HG03457 (cell line): ENCODE measurements around the gene RSU1.
"Not testable (repeated sequence)": the region's sequence is repeated elsewhere in the genome, so short reads cannot be mapped to it uniquely, and the experiment has no call there.

Experiments
- ATAC-seq: cut with Tn5 transposase; IDR thresholded peaks from one replicate; pipeline ENCODE4 v1.9.1; 2021; ENCODE audit warnings: moderate number of reproducible peaks; ENCODE audit not compliant: unreplicated experiment

Gene RSU1

GRCh38 chr10:16788125-16788524 lies 29.1 kb downstream of the RSU1 start:
- no peak for ATAC-seq

DNA sequence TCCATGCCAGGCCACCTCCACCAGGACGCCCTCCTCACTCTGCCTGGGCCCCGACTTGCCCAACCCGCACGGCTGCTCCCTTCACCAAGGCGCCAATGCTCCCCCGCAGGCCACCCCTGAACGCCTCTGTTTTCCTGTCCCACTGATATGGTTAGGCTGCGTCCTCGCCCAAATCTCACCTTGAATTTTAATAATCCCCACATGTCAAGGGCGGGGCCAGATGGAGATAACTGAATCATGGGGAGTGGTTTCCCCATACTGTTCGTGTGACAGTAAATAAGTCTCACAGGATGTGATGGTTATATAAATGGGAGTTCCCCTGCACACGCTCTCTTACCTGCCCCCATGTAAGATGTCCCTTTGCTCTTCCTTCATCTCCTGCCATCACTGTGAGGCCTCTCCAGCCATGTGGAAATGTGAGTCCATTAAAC lies 29.8 kb downstream of the RSU1 start:
- ATAC-seq: peak; percentile 74

DNA sequence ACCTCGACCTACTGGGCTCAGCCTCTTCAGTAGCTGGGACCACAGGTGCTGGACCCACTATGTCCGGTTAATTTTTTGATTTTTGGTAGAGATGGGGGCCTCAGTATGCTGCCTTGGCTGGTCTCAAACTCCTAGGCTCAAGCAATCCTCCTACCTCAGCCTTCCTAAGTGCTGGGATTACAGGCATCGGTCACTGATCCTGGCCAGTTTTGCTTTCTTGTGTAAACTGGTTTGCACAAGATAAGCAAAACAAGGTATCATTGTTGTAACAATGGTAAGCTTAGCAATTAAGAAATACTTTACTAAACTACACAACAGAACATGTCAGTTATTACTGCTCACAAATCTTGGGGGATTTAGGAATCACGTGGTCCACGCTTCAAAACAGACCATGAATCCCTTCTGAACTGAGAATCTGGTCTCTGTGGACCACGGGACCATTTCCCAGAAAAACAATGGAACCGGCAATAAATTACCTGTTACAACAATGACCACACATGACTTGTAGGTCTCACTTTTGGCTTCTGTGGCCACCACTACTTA lies 36.8 kb downstream of the RSU1 start:
- ATAC-seq: no peak

GRCh38 chr10:16779384-16779915 lies 37.8 kb downstream of the RSU1 start:
- no peak for ATAC-seq

DNA sequence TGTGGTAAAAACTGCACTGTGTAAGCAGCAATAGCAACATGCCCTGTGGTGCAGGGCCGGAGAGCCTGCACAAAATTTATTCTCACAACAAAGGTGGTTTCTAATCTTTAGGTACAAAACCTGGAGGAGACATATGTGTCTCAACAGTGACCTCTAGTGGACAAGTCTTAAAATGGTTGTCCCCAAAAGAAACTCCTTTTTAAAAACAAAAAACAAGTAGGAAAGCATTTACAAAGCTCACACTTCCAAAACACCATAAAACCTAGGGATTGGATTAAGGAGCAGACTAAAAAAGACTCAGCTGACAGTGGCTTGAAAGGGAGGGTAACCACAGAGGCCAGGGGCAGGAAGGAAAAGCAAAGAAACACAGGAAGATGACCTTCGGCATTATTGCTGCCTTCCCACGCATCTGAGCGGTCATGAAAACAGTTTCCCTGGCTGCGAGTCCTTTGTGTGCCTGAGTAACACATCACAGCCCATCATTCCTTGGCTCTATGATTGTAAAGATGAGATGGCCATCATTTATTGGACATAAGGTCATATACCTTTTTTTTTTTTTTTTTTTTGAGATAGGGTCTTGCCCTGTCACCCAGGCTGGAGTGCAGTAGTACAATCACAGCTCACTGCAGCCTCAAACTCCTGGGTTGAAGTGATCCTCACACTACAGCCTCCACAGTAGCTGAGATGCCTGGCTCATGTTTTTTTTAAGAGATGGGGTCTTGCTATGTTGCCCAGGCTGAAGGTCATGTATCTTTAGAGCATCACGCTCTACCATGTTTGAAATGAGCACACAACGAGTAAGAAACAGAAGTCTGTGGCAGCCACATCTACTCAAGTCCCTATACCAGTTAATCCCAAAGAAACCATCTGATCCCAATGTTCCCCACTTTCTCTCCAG lies 39.5 kb downstream of the RSU1 start:
- no peak for ATAC-seq

GRCh38 chr10:16776896-16777295 lies 40.3 kb downstream of the RSU1 start:
- ATAC-seq: no peak

- ATAC-seq: no peak
Measured at GRCh38 chr10:16773334-16773733, 43.9 kb downstream of the RSU1 start.

- no peak for ATAC-seq
Measured at GRCh38 chr10:16770670-16771069, 46.6 kb downstream of the RSU1 start.

- no peak for ATAC-seq
Measured at GRCh38 chr10:16770141-16770540, 47.1 kb downstream of the RSU1 start.

DNA sequence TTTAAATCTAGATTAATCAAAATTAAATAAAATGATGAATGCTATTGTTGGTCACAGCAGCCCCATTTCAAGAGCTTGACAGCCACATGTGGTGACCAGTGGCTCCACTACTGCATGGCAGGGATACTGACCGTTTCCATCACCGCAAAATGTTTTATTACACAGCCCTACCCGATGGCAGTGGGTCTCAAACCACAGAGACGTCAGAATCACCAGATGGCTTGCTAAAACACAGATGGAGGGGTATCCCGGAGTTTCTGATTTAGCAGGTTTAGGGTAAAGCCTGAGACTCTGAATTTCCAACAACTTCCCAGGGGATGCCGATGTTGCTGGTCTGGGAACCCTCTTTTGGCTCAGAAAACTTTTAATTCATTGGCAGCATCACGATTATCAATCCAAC lies 47.9 kb downstream of the RSU1 start:
- no peak for ATAC-seq

GRCh38 chr10:16768702-16769101 lies 48.5 kb downstream of the RSU1 start:
- ATAC-seq: no peak

- ATAC-seq: peak; percentile 55
Measured at GRCh38 chr10:16765509-16766375, 51.5 kb downstream of the RSU1 start.

GRCh38 chr10:16761300-16761699 lies 55.9 kb downstream of the RSU1 start:
- ATAC-seq: no peak

- no peak for ATAC-seq
Measured at GRCh38 chr10:16756561-16757221, 60.5 kb downstream of the RSU1 start.

GRCh38 chr10:16754765-16755164 lies 62.5 kb downstream of the RSU1 start:
- no peak for ATAC-seq

DNA sequence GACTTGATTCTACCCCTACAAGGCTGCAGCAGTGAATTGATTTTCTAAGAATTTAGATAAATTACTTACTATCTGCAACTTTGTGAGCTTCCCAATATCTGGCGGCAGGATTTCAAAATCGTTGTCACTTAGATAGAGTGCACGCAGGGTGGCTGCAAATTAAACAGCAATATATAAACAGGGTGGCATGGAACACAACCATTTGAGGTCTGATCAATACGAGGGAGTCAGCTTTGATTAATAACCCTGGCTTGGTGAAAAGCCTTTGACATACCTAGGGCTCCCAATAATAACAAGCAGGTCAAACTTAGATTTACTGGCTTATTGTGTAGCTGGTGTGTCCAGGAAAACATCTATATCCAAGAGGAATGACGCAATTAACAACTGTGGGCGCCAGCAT lies 64.4 kb downstream of the RSU1 start:
- ATAC-seq: not testable (repeated sequence)

- ATAC-seq: no peak
Measured at GRCh38 chr10:16752099-16752498, 65.1 kb downstream of the RSU1 start.

GRCh38 chr10:16751244-16751643 lies 66.0 kb downstream of the RSU1 start:
- ATAC-seq: no peak

DNA sequence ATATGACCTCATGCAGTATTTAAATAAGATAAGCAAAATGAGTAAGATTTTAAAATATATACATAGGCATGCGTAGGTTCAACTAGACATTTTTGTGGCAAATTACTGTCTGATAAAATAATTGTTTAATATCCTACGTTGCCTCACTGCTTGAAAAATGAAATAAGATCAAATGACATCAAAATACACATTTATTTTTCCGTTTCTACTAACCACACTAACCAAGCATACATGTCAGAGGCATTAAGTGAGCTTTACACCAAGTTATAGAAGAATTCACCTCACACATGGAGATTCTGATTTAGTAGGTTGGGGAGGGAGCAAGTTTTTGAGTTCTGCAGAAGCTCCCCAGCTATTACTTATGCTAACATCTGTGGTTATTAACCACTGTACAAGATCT lies 66.8 kb downstream of the RSU1 start:
- no peak for ATAC-seq

- ATAC-seq: no peak
Measured at GRCh38 chr10:16748749-16749148, 68.5 kb downstream of the RSU1 start.

GRCh38 chr10:16746856-16747255 lies 70.4 kb downstream of the RSU1 start:
- no peak for ATAC-seq
